WTC11 (cell line): Measurements from ENCODE around the gene COIL.

Experiments used
- ARID4B ChIP-seq: sonication (generic); formaldehyde crosslinking; IDR thresholded peaks from 2 replicates; pipeline ENCODE4 v1.8.0; 2023; ENCODE audit warnings: missing genetic modification reagents, mild to moderate bottlenecking, borderline replicate concordance
- ATF3 ChIP-seq: sonication (generic); formaldehyde crosslinking; conservative IDR thresholded peaks from 2 replicates; pipeline ENCODE4 v1.8.1; 2022; ENCODE audit warnings: mild to moderate bottlenecking, missing genetic modification reagents
- CTCF ChIP-seq: fragments of 200-600 bp; IDR thresholded peaks from 2 replicates; pipeline ENCODE4 v1.8.0; 2022; ENCODE audit warnings: antibody characterized with exemption
- E2F1 ChIP-seq: sonication (generic); formaldehyde crosslinking; IDR thresholded peaks from 2 replicates; pipeline ENCODE4 v1.8.0; 2022; ENCODE audit warnings: mild to moderate bottlenecking, missing genetic modification reagents
- JUN ChIP-seq: sonication (generic); formaldehyde crosslinking; IDR thresholded peaks from 2 replicates; pipeline ENCODE4 v1.8.0; 2023; ENCODE audit warnings: mild to moderate bottlenecking, missing genetic modification reagents
- MAX ChIP-seq: sonication (generic); formaldehyde crosslinking; IDR thresholded peaks from 2 replicates; pipeline ENCODE4 v1.8.0; 2022; ENCODE audit warnings: mild to moderate bottlenecking, missing genetic modification reagents
- NR3C1 ChIP-seq: sonication (generic); formaldehyde crosslinking; conservative IDR thresholded peaks from 2 replicates; pipeline ENCODE4 v1.8.1; 2023; ENCODE audit warnings: low read depth, mild to moderate bottlenecking, missing genetic modification reagents
- PRDM15 ChIP-seq: sonication (generic); formaldehyde crosslinking; IDR thresholded peaks from 2 replicates; pipeline ENCODE4 v1.8.0; 2022; ENCODE audit warnings: missing genetic modification reagents
- SP1 ChIP-seq: sonication (generic); formaldehyde crosslinking; conservative IDR thresholded peaks from 2 replicates; pipeline ENCODE4 v1.8.1; 2022; ENCODE audit warnings: missing genetic modification reagents
- TEAD4 ChIP-seq: sonication (generic); formaldehyde crosslinking; IDR thresholded peaks from 2 replicates; pipeline ENCODE4 v1.8.0; 2022; ENCODE audit warnings: mild to moderate bottlenecking, missing genetic modification reagents
- USF2 ChIP-seq: sonication (generic); formaldehyde crosslinking; IDR thresholded peaks from 2 replicates; pipeline ENCODE4 v1.8.1; 2023; ENCODE audit warnings: mild to moderate bottlenecking, missing genetic modification reagents, moderate library complexity
- ZNF423 ChIP-seq: fragments of 250-450 bp; sonication (Bioruptor Pico); IDR thresholded peaks from 2 replicates; pipeline ENCODE4 v2.1.2; 2022; ENCODE audit warnings: mild to moderate bottlenecking, moderate library complexity

- TF ChIP-seq CTCF: no peak
- no peak for TF ChIP-seq PRDM15
- TF ChIP-seq ARID4B (CRISPR knock-in tag): no peak
- no peak for TF ChIP-seq MAX
- TF ChIP-seq E2F1: no peak
- no peak for TF ChIP-seq NR3C1 (CRISPR knock-in tag)
- no peak for TF ChIP-seq SP1 (CRISPR knock-in tag)
- TF ChIP-seq JUN (CRISPR knock-in tag): no peak
- no peak for TF ChIP-seq TEAD4 (CRISPR knock-in tag)
- no peak for TF ChIP-seq USF2 (CRISPR knock-in tag)
- TF ChIP-seq ATF3: no peak
- TF ChIP-seq ZNF423 (CRISPR knock-in tag): no peak
Observed at GRCh38 chr17:56897646-56898424, 63.0 kb downstream of the COIL start.
